ENCODE data around the gene LILRA2.

Gene LILRA2

GRCh38 chr19:54541712-54542111 is 31.9 kb upstream of the LILRA2 start:
- Histone ChIP-seq H3K79me2 (ENCODE audit: insufficient read depth, low read length) (no peaks in the 10 kb centered on the region), H3K4me1 (ENCODE audit: insufficient read depth, low read length, severe bottlenecking) (no peaks in the 10 kb centered on the region), H3K27ac (ENCODE audit: low read depth, low read length, poor library complexity, severe bottlenecking) (no peak overlapping the region), H3F3A (ENCODE audit: insufficient read depth, low read length) (no peaks in the 10 kb centered on the region), H4K20me1 (ENCODE audit: insufficient read depth, low read length) (no peaks in the 10 kb centered on the region), H2AFZ (ENCODE audit: low read length) (no peak overlapping the region), H3K27me3 (ENCODE audit: insufficient read depth, low read length) (no peaks in the 10 kb centered on the region), H3K4me2 (ENCODE audit: low read length) (no peak overlapping the region), H3K9me2 (ENCODE audit: low read depth, low read length) (no peaks in the 10 kb centered on the region), H3K9me3 (ENCODE audit: low read length) (no peaks in the 10 kb centered on the region), H3K36me3 (ENCODE audit: insufficient read depth, low read length) (no peaks in the 10 kb centered on the region), H3K9ac (ENCODE audit: low read length) (no peak overlapping the region), H3K4me3 (ENCODE audit: low read depth, low read length, poor library complexity, severe bottlenecking) (no peak overlapping the region)
- TF ChIP-seq CTCF (IDR thresholded peaks at IDR 0.05; ENCODE audit: low read length): no peak
- TF ChIP-seq EZH2 (IDR thresholded peaks at IDR 0.05; ENCODE audit: borderline replicate concordance, low read length): no peak

DNA sequence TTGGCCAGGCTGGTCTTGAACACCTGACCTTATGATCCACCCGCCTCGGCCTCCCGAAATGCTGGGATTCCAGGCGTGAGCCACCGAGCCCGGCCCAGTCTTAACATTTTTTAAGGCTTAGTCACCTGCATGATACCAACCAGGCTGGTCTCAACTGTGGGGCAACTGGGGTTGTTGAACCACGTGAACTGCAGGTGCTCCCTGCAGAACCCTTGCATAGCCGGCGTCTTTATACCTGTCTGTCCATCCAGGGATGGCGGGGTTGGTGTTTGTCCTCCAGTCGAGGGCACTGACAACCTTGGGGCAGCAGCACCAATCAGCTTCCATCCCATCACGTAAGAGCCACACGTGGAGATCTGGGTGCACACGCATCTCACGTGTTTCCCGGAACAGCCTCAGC is 24.8 kb upstream of the LILRA2 start:
- Histone ChIP-seq H3K9me3 (ENCODE audit: low read length) (no peaks in the 10 kb centered on the region), H3F3A (ENCODE audit: insufficient read depth, low read length) (no peaks in the 10 kb centered on the region), H3K4me1 (ENCODE audit: insufficient read depth, low read length, severe bottlenecking) (no peaks in the 10 kb centered on the region), H3K27me3 (ENCODE audit: insufficient read depth, low read length) (no peaks in the 10 kb centered on the region), H3K79me2 (ENCODE audit: insufficient read depth, low read length) (no peaks in the 10 kb centered on the region), H4K20me1 (ENCODE audit: insufficient read depth, low read length) (no peaks in the 10 kb centered on the region), H3K9ac (ENCODE audit: low read length) (no peak overlapping the region), H3K36me3 (ENCODE audit: insufficient read depth, low read length) (no peaks in the 10 kb centered on the region), H3K4me3 (ENCODE audit: low read depth, low read length, poor library complexity, severe bottlenecking) (no peak overlapping the region), H3K4me2 (ENCODE audit: low read length) (no peak overlapping the region), H3K27ac (ENCODE audit: low read depth, low read length, poor library complexity, severe bottlenecking) (no peak overlapping the region), H3K9me2 (ENCODE audit: low read depth, low read length) (no peaks in the 10 kb centered on the region), H2AFZ (ENCODE audit: low read length) (no peak overlapping the region)
- TF ChIP-seq EZH2 (IDR thresholded peaks at IDR 0.05; ENCODE audit: borderline replicate concordance, low read length): no peak
- no peak for TF ChIP-seq CTCF (IDR thresholded peaks at IDR 0.05; ENCODE audit: low read length)

GRCh38 chr19:54549224-54549623 is 24.4 kb upstream of the LILRA2 start:
- Histone ChIP-seq H3K27ac (ENCODE audit: low read depth, low read length, poor library complexity, severe bottlenecking) (no peak overlapping the region), H3K79me2 (ENCODE audit: insufficient read depth, low read length) (no peaks in the 10 kb centered on the region), H3K4me2 (ENCODE audit: low read length) (no peak overlapping the region), H3F3A (ENCODE audit: insufficient read depth, low read length) (no peaks in the 10 kb centered on the region), H3K9ac (ENCODE audit: low read length) (no peak overlapping the region), H3K36me3 (ENCODE audit: insufficient read depth, low read length) (no peaks in the 10 kb centered on the region), H3K4me3 (ENCODE audit: low read depth, low read length, poor library complexity, severe bottlenecking) (no peak overlapping the region), H2AFZ (ENCODE audit: low read length) (no peak overlapping the region), H3K4me1 (ENCODE audit: insufficient read depth, low read length, severe bottlenecking) (no peaks in the 10 kb centered on the region), H3K27me3 (ENCODE audit: insufficient read depth, low read length) (no peaks in the 10 kb centered on the region), H4K20me1 (ENCODE audit: insufficient read depth, low read length) (no peaks in the 10 kb centered on the region), H3K9me2 (ENCODE audit: low read depth, low read length) (no peaks in the 10 kb centered on the region), H3K9me3 (ENCODE audit: low read length) (no peaks in the 10 kb centered on the region)
- no peak for TF ChIP-seq CTCF (IDR thresholded peaks at IDR 0.05; ENCODE audit: low read length)
- no peak for TF ChIP-seq EZH2 (IDR thresholded peaks at IDR 0.05; ENCODE audit: borderline replicate concordance, low read length)

All from OCI-LY1 (cell line).